CD8-positive, alpha-beta memory T cell (primary cell): ENCODE data around the gene RAMP1. TPM values are rescaled to one million over a fixed set of nuclear protein-coding genes. Genes with fewer than 3 reads are reported as not detected.

Source experiments
- CTCF ChIA-PET: fragments of 350-600 bp; sonication (Branson Sonifier 250); formaldehyde crosslinking; loops from one replicate; lab custom pipeline; 2021; ENCODE audit warnings: antibody characterized with exemption; lab: Charles Lee
- POLR2A ChIA-PET: fragments of 350-600 bp; sonication (Branson Sonifier 250); formaldehyde crosslinking; loops from one replicate; lab custom pipeline; 2021; ENCODE audit warnings: antibody characterized with exemption; lab: Charles Lee
- DNase-seq, 5 donors: peaks; one replicate each; pipeline versions ENCODE4 v3.0.0 to v3.0.0-alpha.2; 2020 to 2022; ENCODE audit warnings: mixed read lengths in 1 of 5
- H3K27ac ChIP-seq: one replicate; pipeline ENCODE4 v1.7.0; 2013; ENCODE audit warnings: low read depth, mild to moderate bottlenecking, low read length, moderate library complexity
- H3K27me3 ChIP-seq: 2 replicates; pipeline ENCODE4 v1.7.0; 2013; ENCODE audit warnings: low read length, mild to moderate bottlenecking; ENCODE audit not compliant: insufficient read depth, poor library complexity, severe bottlenecking
- H3K36me3 ChIP-seq: 2 replicates; pipeline ENCODE4 v1.7.0; 2013; ENCODE audit warnings: mild to moderate bottlenecking, low read length, moderate library complexity; ENCODE audit not compliant: insufficient read depth
- H3K4me1 ChIP-seq: 2 replicates; pipeline ENCODE4 v1.7.0; 2013; ENCODE audit warnings: mild to moderate bottlenecking, low read length, moderate library complexity; ENCODE audit not compliant: insufficient read depth
- H3K4me3 ChIP-seq: 2 replicates; pipeline ENCODE4 v1.7.0; 2013; ENCODE audit warnings: mild to moderate bottlenecking, low read length
- H3K9me3 ChIP-seq: 2 replicates; pipeline ENCODE4 v1.7.0; 2013; ENCODE audit warnings: mild to moderate bottlenecking, low read length
- H3K27ac Mint-ChIP-seq, 8 donors: one replicate each; pipeline ENCODE4 v1.8.0; 2020 to 2021; ENCODE audit warnings: mixed read lengths in 8 of 8, mild to moderate bottlenecking in 6 of 8, inconsistent platforms in 3 of 8, moderate library complexity in 3 of 8
- H3K27me3 Mint-ChIP-seq, 2 donors: one replicate each; pipeline ENCODE4 v1.8.0; 2020 to 2021; ENCODE audit warnings: mixed read lengths in 2 of 2, mild to moderate bottlenecking in 1 of 2, moderate library complexity in 1 of 2
- H3K36me3 Mint-ChIP-seq, 3 donors: one replicate each; pipeline ENCODE4 v1.8.0; 2020 to 2021; ENCODE audit warnings: mixed read lengths in 3 of 3, inconsistent platforms in 1 of 3, mild to moderate bottlenecking in 1 of 3
- H3K4me1 Mint-ChIP-seq, 3 donors: one replicate each; pipeline ENCODE4 v1.8.0; 2020 to 2021; ENCODE audit warnings: mixed read lengths in 3 of 3, inconsistent platforms in 1 of 3, mild to moderate bottlenecking in 1 of 3
- H3K4me3 Mint-ChIP-seq, 7 donors: one replicate each; pipeline ENCODE4 v1.8.0; 2020 to 2021; ENCODE audit warnings: mixed read lengths in 7 of 7, mild to moderate bottlenecking in 6 of 7, moderate library complexity in 4 of 7, inconsistent platforms in 2 of 7
- H3K9me3 Mint-ChIP-seq, 5 donors: one replicate each; pipeline ENCODE4 v1.8.0; 2020 to 2022; ENCODE audit warnings: mixed read lengths in 5 of 5, mild to moderate bottlenecking in 3 of 5, moderate library complexity in 2 of 5, inconsistent platforms in 1 of 5
- polyA plus RNA-seq: library from polyadenylated mRNA; unstranded; fragments of 300-500 nt; fragmentation: Illumina TruSeq; gene quantifications from one replicate; pipeline ENCODE4 v1.2.3, GENCODE V29; 2021
- total RNA-seq, 2 experiments: library from RNA; stranded (reverse); gene quantifications; one replicate each; pipeline ENCODE4 v1.2.3, GENCODE V29; 2021

RAMP1 gene
- total and polyA plus RNA-seq, 3 experiments from 2014 or later = 0.59 to 0.63 (median 0.60) TPM

GRCh38 chr2:237961637-237962036, 102.2 kb downstream of the RAMP1 start:
- Mint-ChIP-seq H3K4me3 (no peak overlapping the region), H3K4me1 (peaks cover 6 to 10% (median 8%) of the 10 kb centered on the region in 3 donors), H3K9me3 (peaks cover 3 to 12% (median 11%) of the 10 kb centered on the region in 5 donors), H3K27ac (no peak overlapping the region), H3K27me3 (peaks cover 10% of the 10 kb centered on the region in 2 donors), H3K36me3 (peaks cover 0 to 7% (median 2%) of the 10 kb centered on the region in 3 donors)
- POLR2A ChIA-PET = no interaction called here
- no peak for DNase-seq
- CTCF ChIA-PET = no interaction called here
- Histone ChIP-seq H3K4me3 (no peak overlapping the region), H3K9me3 (peaks cover 10% of the 10 kb centered on the region), H3K27ac (no peak overlapping the region), H3K36me3 (no peaks in the 10 kb centered on the region), H3K27me3 (no peaks in the 10 kb centered on the region), H3K4me1 (peaks cover 6% of the 10 kb centered on the region)

Other genes starting within 250 kb of the RAMP1 start
- 100 to 1,000 TPM; 188 to 192 TPM for gene LRRFIP1, start 232.0 kb upstream of the RAMP1 start, total RNA-seq
- 128 TPM for gene LRRFIP1, start 232.0 kb upstream of the RAMP1 start, polyA plus RNA-seq
- gene RBM44, start 60.8 kb upstream of the RAMP1 start, total RNA-seq = under 1 TPM; 0.33 to 0.63 TPM
- gene RBM44, start 60.8 kb upstream of the RAMP1 start, polyA plus RNA-seq = 0.07 TPM
- gene UBE2F, start 107.4 kb downstream of the RAMP1 start, total RNA-seq = 10 to 100 TPM; 65.8 to 68.8 TPM
- gene UBE2F, start 107.4 kb downstream of the RAMP1 start, polyA plus RNA-seq = 70.7 TPM
- gene SCLY, start 201.4 kb downstream of the RAMP1 start, total RNA-seq = 10 to 100 TPM; 64.8 to 70.5 TPM
- 16.1 TPM for gene SCLY, start 201.4 kb downstream of the RAMP1 start, polyA plus RNA-seq
- not detected for gene ESPNL, start 240.7 kb downstream of the RAMP1 start, total RNA-seq
- gene ESPNL, start 240.7 kb downstream of the RAMP1 start, polyA plus RNA-seq = not detected